Lung (tissue), 12 donors: ENCODE measurements around the gene LRP4. TPM values are rescaled to one million over a fixed set of nuclear protein-coding genes. Genes with fewer than 3 reads are reported as not detected.

Source experiments
- ATAC-seq: fragments of 200-7000 bp; cut with Tn5 transposase; one replicate; pipeline ENCODE4 v1.9.1; 2020; ENCODE audit warnings: moderate number of reproducible peaks; ENCODE audit not compliant: insufficient read depth, low FRiP score
- DNase-seq, 3 donors: peaks; one replicate each; pipeline ENCODE4 v3.0.0-alpha.2; 2013 to 2017
- H3K27ac ChIP-seq, 2 donors: one replicate each; pipeline ENCODE4 v1.5.1; 2013; ENCODE audit warnings: mild to moderate bottlenecking in 2 of 2, moderate library complexity in 2 of 2, control low read depth in 1 of 2, inconsistent platforms in 1 of 2, low read depth in 1 of 2, low read length in 1 of 2
- H3K27me3 ChIP-seq, 3 donors: one replicate each; pipeline ENCODE4 v1.5.1; 2013; ENCODE audit warnings: low read length in 2 of 3; ENCODE audit not compliant: control insufficient read depth in 3 of 3, insufficient read depth in 3 of 3
- H3K36me3 ChIP-seq, 4 donors: one replicate each; pipeline ENCODE4 v1.5.1; 2013; ENCODE audit warnings: low read length in 4 of 4, mild to moderate bottlenecking in 1 of 4, moderate library complexity in 1 of 4; ENCODE audit not compliant: control insufficient read depth in 4 of 4, insufficient read depth in 4 of 4
- H3K4me1 ChIP-seq, 5 donors: one replicate each; pipeline ENCODE4 v1.5.1; 2013; ENCODE audit warnings: low read length in 5 of 5, mild to moderate bottlenecking in 2 of 5, moderate library complexity in 1 of 5; ENCODE audit not compliant: control insufficient read depth in 5 of 5, insufficient read depth in 5 of 5
- H3K4me3 ChIP-seq: one replicate; pipeline ENCODE4 v1.5.1; 2013; ENCODE audit warnings: mild to moderate bottlenecking, control low read depth, moderate library complexity
- H3K9ac ChIP-seq, 2 donors: one replicate each; pipeline ENCODE4 v1.5.1; 2013; ENCODE audit warnings: low read length in 2 of 2, control low read depth in 1 of 2; ENCODE audit not compliant: insufficient read depth in 1 of 2
- H3K9me3 ChIP-seq, 4 donors: one replicate each; pipeline ENCODE4 v1.5.1; 2013; ENCODE audit warnings: low read length in 3 of 4, mild to moderate bottlenecking in 1 of 4, moderate library complexity in 1 of 4; ENCODE audit not compliant: control insufficient read depth in 4 of 4, insufficient read depth in 3 of 4
- WGBS, 2 donors: extraction: QIAGEN DNeasy Blood & Tissue Kit; methylation state at CpG; one replicate each; pipeline ENCODE4 v1.1.7; 2013; 5-methylcytosine and 5-hydroxymethylcytosine counted together
- polyA plus RNA-seq, 2 donors: library from polyadenylated mRNA; stranded (reverse); fragments of 200-250 nt; gene quantifications; one replicate each; pipeline ENCODE4 v1.2.1, GENCODE V29; 2013
- total RNA-seq, 2 donors: library from RNA; depleted of rRNA in 1 of 2; stranded (reverse); fragments of >200 nt in 1 of 2; gene quantifications; one replicate each; pipeline ENCODE4 v1.2.1, GENCODE V29; 2014 to 2021
- TF ChIP-seq, protein P1 (sequence below): IDR thresholded peaks from 2 replicates; pipeline ENCODE4 v1.5.1; 2012; ENCODE audit warnings: mild to moderate bottlenecking; ENCODE audit errors: control extremely low read depth, extremely low read depth
- donor health status: control.
- donor health status: control.
- donor health status: Bipolar disorder and iron deficiency.
- donor health status: healthy.
- donor health status: DM: yes; HTN: yes; CAD: no.

LRP4 gene
- total and polyA plus RNA-seq, 4 donors = 1.0 to 30.8 (median 2.9) TPM

DNA sequence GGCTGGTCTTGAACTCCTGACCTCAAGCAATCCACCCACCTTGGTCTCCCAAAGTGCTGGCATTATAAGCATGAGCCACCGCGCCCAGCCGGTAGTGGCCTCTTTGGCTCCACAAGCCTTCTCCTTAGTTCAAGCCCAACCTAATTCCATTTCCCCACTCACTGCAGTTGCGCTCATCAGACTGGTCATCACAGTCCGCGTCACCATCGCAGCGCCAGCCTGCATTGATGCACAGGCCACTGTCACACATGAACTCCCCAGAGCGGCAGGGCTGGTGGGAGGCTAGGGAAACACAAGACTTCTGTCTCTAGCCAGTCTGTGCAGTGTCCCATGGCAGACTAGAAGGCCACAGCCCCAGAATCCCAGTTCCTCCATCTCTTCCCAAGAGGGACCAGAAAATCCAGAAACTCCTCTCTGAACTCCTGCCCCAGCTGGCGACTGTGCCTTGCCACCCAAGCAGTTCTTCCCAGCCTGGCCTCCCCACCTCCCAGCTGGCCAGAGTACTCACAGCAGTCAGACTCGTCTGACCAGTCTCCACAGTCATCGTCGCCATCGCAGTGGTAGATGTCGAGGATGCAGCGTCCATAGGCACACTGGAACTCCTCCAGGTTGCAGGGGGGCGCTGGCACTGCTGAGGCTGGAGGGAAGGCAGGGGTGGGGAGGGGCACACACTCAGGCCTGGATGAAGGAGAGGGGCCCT is 19.8 kb downstream of the LRP4 start:
- no peak overlapping the region for H3K4me3 ChIP-seq
- H3K27me3 ChIP-seq = no peaks in the 10 kb centered on the region
- no peaks in the 10 kb centered on the region for H3K9me3 ChIP-seq
- WGBS, 2 donors = 82 to 96% methylated on average over 17 of the region's 17 CpGs
- H3K9ac ChIP-seq = no peak overlapping the region
- H3K36me3 ChIP-seq = peaks cover 0 to 41% (median 15%) of the 10 kb centered on the region in 4 donors
- no peak overlapping the region for H3K27ac ChIP-seq
- ATAC-seq (no peak), DNase-seq (peak; percentile 26 to 61 (median 61))
- TF ChIP-seq, protein P1, sequence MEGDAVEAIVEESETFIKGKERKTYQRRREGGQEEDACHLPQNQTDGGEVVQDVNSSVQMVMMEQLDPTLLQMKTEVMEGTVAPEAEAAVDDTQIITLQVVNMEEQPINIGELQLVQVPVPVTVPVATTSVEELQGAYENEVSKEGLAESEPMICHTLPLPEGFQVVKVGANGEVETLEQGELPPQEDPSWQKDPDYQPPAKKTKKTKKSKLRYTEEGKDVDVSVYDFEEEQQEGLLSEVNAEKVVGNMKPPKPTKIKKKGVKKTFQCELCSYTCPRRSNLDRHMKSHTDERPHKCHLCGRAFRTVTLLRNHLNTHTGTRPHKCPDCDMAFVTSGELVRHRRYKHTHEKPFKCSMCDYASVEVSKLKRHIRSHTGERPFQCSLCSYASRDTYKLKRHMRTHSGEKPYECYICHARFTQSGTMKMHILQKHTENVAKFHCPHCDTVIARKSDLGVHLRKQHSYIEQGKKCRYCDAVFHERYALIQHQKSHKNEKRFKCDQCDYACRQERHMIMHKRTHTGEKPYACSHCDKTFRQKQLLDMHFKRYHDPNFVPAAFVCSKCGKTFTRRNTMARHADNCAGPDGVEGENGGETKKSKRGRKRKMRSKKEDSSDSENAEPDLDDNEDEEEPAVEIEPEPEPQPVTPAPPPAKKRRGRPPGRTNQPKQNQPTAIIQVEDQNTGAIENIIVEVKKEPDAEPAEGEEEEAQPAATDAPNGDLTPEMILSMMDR = no peak
- H3K4me1 ChIP-seq = peaks cover 0 to 5% (median 0%) of the 10 kb centered on the region in 5 donors

DNA sequence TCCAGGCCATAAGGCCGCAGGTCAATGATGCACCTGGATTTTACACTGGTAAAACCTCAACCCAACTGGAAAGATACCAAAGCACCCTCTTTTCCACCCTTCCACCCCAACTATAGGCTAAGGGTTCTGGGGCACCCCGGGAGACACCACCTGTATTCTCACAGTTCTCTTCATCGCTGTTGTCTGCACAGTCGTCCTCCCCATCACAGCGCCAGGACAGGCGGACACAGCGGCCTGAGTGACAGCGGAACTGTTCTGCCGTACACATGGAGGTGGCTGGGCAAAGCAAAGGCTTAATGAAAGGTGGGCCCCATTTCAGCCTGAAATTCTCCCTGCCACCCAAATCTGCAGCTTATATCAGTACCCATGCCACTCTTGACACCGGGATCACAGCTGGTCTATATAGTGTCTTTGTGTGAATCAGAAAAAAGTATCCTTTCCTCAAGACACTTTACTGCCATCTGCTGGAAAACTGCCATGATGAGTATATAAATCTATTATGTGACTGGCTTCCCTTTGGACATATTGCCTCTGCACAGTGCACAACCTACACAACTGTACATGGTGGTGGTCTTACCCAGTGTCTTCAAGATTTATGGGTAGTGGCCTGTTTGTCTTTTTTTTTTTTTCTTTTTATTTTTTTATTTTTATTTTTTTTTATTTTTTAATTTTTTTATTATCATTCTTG is 21.5 kb downstream of the LRP4 start:
- DNase-seq (peak in 1 of 3 donors; percentile 50), ATAC-seq (no peak)
- Histone ChIP-seq H3K4me1 (peaks cover 0 to 5% (median 0%) of the 10 kb centered on the region in 5 donors), H3K36me3 (peaks cover 0 to 41% (median 18%) of the 10 kb centered on the region in 4 donors), H3K9ac (no peak overlapping the region), H3K4me3 (no peak overlapping the region), H3K9me3 (no peaks in the 10 kb centered on the region), H3K27me3 (no peaks in the 10 kb centered on the region), H3K27ac (no peak overlapping the region)
- WGBS, 2 donors = 90 to 95% methylated on average over 10 of the region's 10 CpGs
- TF ChIP-seq, protein P1 = no peak

DNA sequence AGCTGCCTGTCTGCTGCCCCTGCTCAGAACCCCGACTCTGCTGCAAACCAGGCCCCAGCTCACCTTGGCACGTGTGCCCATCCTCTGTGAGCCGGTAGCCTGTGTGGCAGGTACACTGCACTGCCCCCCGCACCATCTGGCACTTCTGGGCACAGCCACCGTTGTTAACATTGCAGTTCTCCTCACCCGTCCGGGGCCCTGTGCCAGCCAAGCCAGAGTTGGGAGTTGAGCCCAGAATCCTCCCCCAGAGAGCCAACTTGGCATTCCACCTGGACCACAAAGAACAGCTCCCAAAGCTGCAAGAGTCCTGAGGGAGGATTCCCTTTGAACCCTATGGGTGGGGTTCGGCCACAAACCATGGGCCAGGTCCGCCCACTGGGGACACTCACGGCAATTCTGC is 22.5 kb downstream of the LRP4 start:
- 67 to 93% methylated on average over 10 of the region's 10 CpGs for WGBS, 2 donors
- H3K27me3 ChIP-seq = no peaks in the 10 kb centered on the region
- H3K4me1 ChIP-seq = peaks cover 0 to 5% (median 0%) of the 10 kb centered on the region in 5 donors
- DNase-seq (no peak), ATAC-seq (peak; percentile 36)
- H3K27ac ChIP-seq = no peak overlapping the region
- peaks cover 0 to 41% (median 16%) of the 10 kb centered on the region in 4 donors for H3K36me3 ChIP-seq
- TF ChIP-seq, protein P1 = no peak
- H3K4me3 ChIP-seq = no peak overlapping the region
- no peaks in the 10 kb centered on the region for H3K9me3 ChIP-seq
- H3K9ac ChIP-seq = no peak overlapping the region
